Smooth muscle cell of the brain vasculature (primary cell): ENCODE data around the gene INPP4B.
"Not testable (repeated sequence)": the region's sequence is repeated elsewhere in the genome, so short reads cannot be mapped to it uniquely, and the experiment has no call there.

Experiments
- DNase-seq: peaks from one replicate; pipeline ENCODE4 v3.0.0-alpha.2; 2012; ENCODE audit warnings: low read depth, low spot score

Gene INPP4B

GRCh38 chr4:142826503-142827241 lies 19.4 kb downstream of the INPP4B start:
- DNase-seq = no peak

- no peak for DNase-seq
These were observed 21.7 kb downstream of the INPP4B start for GRCh38 chr4:142824368-142824767.

- no peak for DNase-seq
These were observed 22.3 kb downstream of the INPP4B start for GRCh38 chr4:142823796-142824195.

GRCh38 chr4:142818476-142818875 lies 27.6 kb downstream of the INPP4B start:
- DNase-seq = no peak

- no peak for DNase-seq
These were observed 28.1 kb downstream of the INPP4B start for GRCh38 chr4:142818031-142818430.

GRCh38 chr4:142817442-142817841 lies 28.7 kb downstream of the INPP4B start:
- no peak for DNase-seq

- DNase-seq = no peak
These were observed 30.3 kb downstream of the INPP4B start for GRCh38 chr4:142815834-142816233.

GRCh38 chr4:142813388-142813787 lies 32.7 kb downstream of the INPP4B start:
- no peak for DNase-seq

- no peak for DNase-seq
These were observed 34.0 kb downstream of the INPP4B start for GRCh38 chr4:142812091-142812490.

GRCh38 chr4:142811034-142811433 lies 35.1 kb downstream of the INPP4B start:
- no peak for DNase-seq

GRCh38 chr4:142809559-142809958 lies 36.5 kb downstream of the INPP4B start:
- no peak for DNase-seq

GRCh38 chr4:142803879-142804278 lies 42.2 kb downstream of the INPP4B start:
- not testable (repeated sequence) for DNase-seq

- DNase-seq = no peak
These were observed 44.1 kb downstream of the INPP4B start for GRCh38 chr4:142801966-142802365.

GRCh38 chr4:142781114-142781513 lies 65.0 kb downstream of the INPP4B start:
- DNase-seq = no peak

- DNase-seq = no peak
These were observed 67.2 kb downstream of the INPP4B start for GRCh38 chr4:142778900-142779299.

GRCh38 chr4:142778430-142778829 lies 67.7 kb downstream of the INPP4B start:
- no peak for DNase-seq

GRCh38 chr4:142777045-142777743 lies 68.9 kb downstream of the INPP4B start:
- DNase-seq = no peak

- DNase-seq = no peak
These were observed 70.1 kb downstream of the INPP4B start for GRCh38 chr4:142776026-142776425.

GRCh38 chr4:142773505-142773904 lies 72.6 kb downstream of the INPP4B start:
- no peak for DNase-seq

- DNase-seq = no peak
These were observed 83.8 kb downstream of the INPP4B start for GRCh38 chr4:142762280-142762679.

GRCh38 chr4:142752202-142752786 lies 93.8 kb downstream of the INPP4B start:
- no peak for DNase-seq

GRCh38 chr4:142743121-142743825 lies 102.8 kb downstream of the INPP4B start:
- DNase-seq = no peak
